ENCODE results near the gene GSTM4. TPM values are rescaled to one million over a fixed set of nuclear protein-coding genes. Genes with fewer than 3 reads are reported as not detected.

Gene GSTM4
- total RNA-seq, 1 experiment from 2014 or later, result 188 TPM

- Histone ChIP-seq H3K27me3 (replicated peaks; ENCODE audit: insufficient read depth, low read depth, low read length, poor library complexity) (no peaks in the 10 kb centered on the region), H3K36me3 (ENCODE audit: insufficient read depth, low read length, poor library complexity, severe bottlenecking) (peaks cover 42% of the 10 kb centered on the region), H3K27ac (ENCODE audit: low read depth, low read length, poor library complexity, severe bottlenecking) (no peak overlapping the region), H3K9me3 (ENCODE audit: low read depth, low read length, poor library complexity, severe bottlenecking) (no peaks in the 10 kb centered on the region), H3K4me1 (ENCODE audit: insufficient read depth, low read length, poor library complexity, severe bottlenecking) (peaks cover 30% of the 10 kb centered on the region), H3K4me3 (ENCODE audit: low read depth, low read length, poor library complexity, severe bottlenecking) (no peak overlapping the region)
- BruUV-seq (replicated peaks), result no TSS peak
- CTCF ChIA-PET, result no interaction called here
- DNase-seq (ENCODE audit: low spot score), result no peak
- POLR2A ChIA-PET (ENCODE audit: low non-redundant PET), result no interaction called here
- TF ChIP-seq, protein P1, sequence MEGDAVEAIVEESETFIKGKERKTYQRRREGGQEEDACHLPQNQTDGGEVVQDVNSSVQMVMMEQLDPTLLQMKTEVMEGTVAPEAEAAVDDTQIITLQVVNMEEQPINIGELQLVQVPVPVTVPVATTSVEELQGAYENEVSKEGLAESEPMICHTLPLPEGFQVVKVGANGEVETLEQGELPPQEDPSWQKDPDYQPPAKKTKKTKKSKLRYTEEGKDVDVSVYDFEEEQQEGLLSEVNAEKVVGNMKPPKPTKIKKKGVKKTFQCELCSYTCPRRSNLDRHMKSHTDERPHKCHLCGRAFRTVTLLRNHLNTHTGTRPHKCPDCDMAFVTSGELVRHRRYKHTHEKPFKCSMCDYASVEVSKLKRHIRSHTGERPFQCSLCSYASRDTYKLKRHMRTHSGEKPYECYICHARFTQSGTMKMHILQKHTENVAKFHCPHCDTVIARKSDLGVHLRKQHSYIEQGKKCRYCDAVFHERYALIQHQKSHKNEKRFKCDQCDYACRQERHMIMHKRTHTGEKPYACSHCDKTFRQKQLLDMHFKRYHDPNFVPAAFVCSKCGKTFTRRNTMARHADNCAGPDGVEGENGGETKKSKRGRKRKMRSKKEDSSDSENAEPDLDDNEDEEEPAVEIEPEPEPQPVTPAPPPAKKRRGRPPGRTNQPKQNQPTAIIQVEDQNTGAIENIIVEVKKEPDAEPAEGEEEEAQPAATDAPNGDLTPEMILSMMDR (conservative IDR thresholded peaks at IDR 0.05; ENCODE audit: low read depth, low read length), result no peak
- intact Hi-C loops (cut with micrococcal nuclease; ENCODE audit: unreplicated experiment), result no loop called here
Observed at GRCh38 chr1:109625601-109626560, 30.0 kb upstream of the GSTM4 start.

DNA sequence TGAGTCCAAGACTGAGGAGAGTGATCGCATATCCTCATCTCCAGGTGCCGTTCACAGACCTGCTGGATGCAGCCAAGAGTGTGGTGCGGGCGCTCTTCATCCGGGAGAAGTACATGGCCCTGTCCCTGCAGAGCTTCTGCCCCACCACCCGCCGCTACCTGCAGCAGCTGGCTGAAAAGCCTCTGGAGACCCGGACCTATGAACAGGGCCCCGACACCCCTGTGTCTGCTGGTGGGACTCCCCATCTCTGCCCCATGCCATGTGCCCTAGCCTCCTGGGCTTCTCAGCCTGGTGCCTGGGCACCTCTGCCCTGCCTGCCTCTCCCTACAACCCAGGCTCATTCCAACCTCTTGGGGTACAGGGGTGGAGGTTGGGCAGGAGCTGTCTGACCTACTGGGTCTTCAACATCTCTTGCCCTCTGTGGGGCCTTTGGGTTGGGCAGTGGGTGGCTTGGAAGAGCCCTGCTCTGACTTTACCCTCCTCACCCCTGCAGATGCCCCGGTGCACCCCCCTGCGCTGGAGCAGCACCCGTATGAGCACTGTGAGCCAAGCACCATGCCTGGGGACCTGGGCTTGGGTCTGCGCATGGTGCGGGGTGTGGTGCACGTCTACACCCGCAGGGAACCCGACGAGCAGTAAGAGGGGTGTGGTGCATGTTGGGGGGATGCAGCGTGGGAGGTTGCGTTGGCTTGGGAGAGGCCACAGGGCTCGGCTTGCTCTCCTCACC is 29.1 kb upstream of the GSTM4 start:
- no TSS peak for BruUV-seq (replicated peaks)
- Histone ChIP-seq H3K27me3 (replicated peaks; ENCODE audit: insufficient read depth, low read depth, low read length, poor library complexity) (no peaks in the 10 kb centered on the region), H3K4me1 (ENCODE audit: insufficient read depth, low read length, poor library complexity, severe bottlenecking) (peaks cover 25% of the 10 kb centered on the region), H3K36me3 (ENCODE audit: insufficient read depth, low read length, poor library complexity, severe bottlenecking) (peaks cover 49% of the 10 kb centered on the region), H3K9me3 (ENCODE audit: low read depth, low read length, poor library complexity, severe bottlenecking) (no peaks in the 10 kb centered on the region), H3K4me3 (ENCODE audit: low read depth, low read length, poor library complexity, severe bottlenecking) (no peak overlapping the region), H3K27ac (ENCODE audit: low read depth, low read length, poor library complexity, severe bottlenecking) (no peak overlapping the region)
- TF ChIP-seq, protein P1 (conservative IDR thresholded peaks at IDR 0.05; ENCODE audit: low read depth, low read length), result no peak
- no peak for TF ChIP-seq EZH2 (IDR thresholded peaks at IDR 0.05; ENCODE audit: borderline replicate concordance, low read depth, low read length, poor library complexity, severe bottlenecking)
- ChIA-PET POLR2A (ENCODE audit: low non-redundant PET) (no interaction called here), CTCF (no interaction called here)
- intact Hi-C loops (cut with micrococcal nuclease; ENCODE audit: unreplicated experiment), result no loop called here
- no peak for DNase-seq (ENCODE audit: low spot score)

- no peak overlapping the region for H3K27ac ChIP-seq (ENCODE audit: low read depth, low read length, poor library complexity, severe bottlenecking)
- peaks cover 49% of the 10 kb centered on the region for H3K36me3 ChIP-seq (ENCODE audit: insufficient read depth, low read length, poor library complexity, severe bottlenecking)
- no peaks in the 10 kb centered on the region for H3K9me3 ChIP-seq (ENCODE audit: low read depth, low read length, poor library complexity, severe bottlenecking)
- ChIA-PET POLR2A (ENCODE audit: low non-redundant PET) (no interaction called here), CTCF (interaction anchor here (0.6 to 1.5 kb wide), 2 partner anchors 11 to 82 kb away, joined by 3 read pairs; no protein-coding TSS in a partner anchor)
- no peaks in the 10 kb centered on the region for H3K27me3 ChIP-seq (replicated peaks; ENCODE audit: insufficient read depth, low read depth, low read length, poor library complexity)
- intact Hi-C loops (cut with micrococcal nuclease; ENCODE audit: unreplicated experiment), result no loop called here
- DNase-seq (ENCODE audit: low spot score), result no peak
- no peak overlapping the region for H3K4me3 ChIP-seq (ENCODE audit: low read depth, low read length, poor library complexity, severe bottlenecking)
- TSS peak; percentile 11 for BruUV-seq (replicated peaks)
- TF ChIP-seq EZH2 (IDR thresholded peaks at IDR 0.05; ENCODE audit: borderline replicate concordance, low read depth, low read length, poor library complexity, severe bottlenecking), result no peak
- TF ChIP-seq, protein P1 (conservative IDR thresholded peaks at IDR 0.05; ENCODE audit: low read depth, low read length), result no peak
- peaks cover 23% of the 10 kb centered on the region for H3K4me1 ChIP-seq (ENCODE audit: insufficient read depth, low read length, poor library complexity, severe bottlenecking)
Observed at GRCh38 chr1:109627692-109628399, 28.1 kb upstream of the GSTM4 start.

All from A673 (cell line).